NOMO-1 treated with DMSO at 0.1 percent for 48 hours (cell line): ENCODE data around the gene TM9SF4.
"Not testable (repeated sequence)": the region's sequence is repeated elsewhere in the genome, so short reads cannot be mapped to it uniquely, and the experiment has no call there.

ENCODE experiments used
- DNase-seq: peaks from one replicate; lab custom pipeline; 2025; ENCODE audit not compliant: unreplicated experiment; lab: John Stamatoyannopoulos, UW

Gene TM9SF4

DNA sequence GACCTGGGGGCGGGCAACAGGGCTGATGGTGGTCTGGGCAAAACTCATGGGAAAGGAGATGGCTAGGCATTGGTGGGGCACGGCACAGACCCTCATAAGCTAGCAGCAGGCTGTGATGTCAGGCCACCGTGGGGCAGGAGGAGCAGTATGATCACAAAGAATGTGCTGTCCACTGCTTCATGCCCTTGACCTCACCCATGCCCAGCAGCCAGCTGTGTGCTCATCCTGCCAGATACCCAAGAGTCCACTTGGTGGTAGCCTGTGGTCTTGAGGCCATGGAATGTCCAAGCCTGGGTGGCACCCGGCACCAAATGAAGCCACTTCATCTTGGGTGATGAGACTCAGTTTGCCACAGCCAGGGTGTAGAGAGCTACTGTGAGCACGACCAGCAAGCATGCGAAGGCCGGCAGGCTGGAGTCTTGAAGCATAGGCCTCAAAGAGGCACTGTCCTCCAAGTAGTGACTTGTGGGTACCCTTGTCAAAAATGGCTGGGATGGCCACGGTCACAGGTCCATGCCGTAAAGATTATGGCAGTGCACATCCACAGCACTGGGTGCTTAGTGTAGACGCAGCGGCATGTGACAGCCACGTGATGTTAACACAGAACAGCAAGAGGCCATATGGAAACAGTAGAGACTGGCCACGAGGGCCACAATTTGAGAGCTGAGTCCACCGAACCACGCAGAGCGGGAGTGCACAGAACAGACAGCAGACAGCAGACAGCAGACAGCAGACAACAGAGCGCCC, 79.0 kb downstream of the TM9SF4 start:
- DNase-seq, result no peak

GRCh38 chr20:32189123-32189410, 79.6 kb downstream of the TM9SF4 start:
- DNase-seq, result no peak

- DNase-seq, result no peak
Measured at GRCh38 chr20:32189691-32190615, 80.4 kb downstream of the TM9SF4 start.

GRCh38 chr20:32190616-32191415, 81.3 kb downstream of the TM9SF4 start:
- no peak for DNase-seq

GRCh38 chr20:32191422-32191821, 81.9 kb downstream of the TM9SF4 start:
- no peak for DNase-seq

- no peak for DNase-seq
Measured at GRCh38 chr20:32191873-32192272, 82.4 kb downstream of the TM9SF4 start.

- DNase-seq, result no peak
Measured at GRCh38 chr20:32192698-32193097, 83.2 kb downstream of the TM9SF4 start.

GRCh38 chr20:32193336-32193735, 83.8 kb downstream of the TM9SF4 start:
- DNase-seq, result not testable (repeated sequence)

DNA sequence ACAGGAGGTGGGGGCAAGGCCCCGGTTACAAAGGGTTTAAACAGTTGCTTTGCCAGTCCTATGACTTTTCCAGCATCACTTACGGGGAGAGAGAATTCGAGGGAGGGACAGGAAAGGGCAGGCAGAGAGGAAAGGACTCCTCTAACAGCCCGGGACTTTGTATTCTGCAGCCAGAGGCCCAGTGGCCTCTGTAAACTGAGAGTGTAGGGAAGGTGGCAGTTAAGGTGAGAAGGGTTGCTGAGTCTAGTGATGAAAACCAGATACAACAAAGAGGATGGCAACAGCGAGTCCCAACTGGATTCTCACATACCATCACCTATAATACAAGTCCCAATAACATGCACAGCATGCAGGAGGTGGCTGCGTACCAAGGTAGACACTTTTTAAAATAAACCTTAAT, 84.5 kb downstream of the TM9SF4 start:
- no peak for DNase-seq

DNA sequence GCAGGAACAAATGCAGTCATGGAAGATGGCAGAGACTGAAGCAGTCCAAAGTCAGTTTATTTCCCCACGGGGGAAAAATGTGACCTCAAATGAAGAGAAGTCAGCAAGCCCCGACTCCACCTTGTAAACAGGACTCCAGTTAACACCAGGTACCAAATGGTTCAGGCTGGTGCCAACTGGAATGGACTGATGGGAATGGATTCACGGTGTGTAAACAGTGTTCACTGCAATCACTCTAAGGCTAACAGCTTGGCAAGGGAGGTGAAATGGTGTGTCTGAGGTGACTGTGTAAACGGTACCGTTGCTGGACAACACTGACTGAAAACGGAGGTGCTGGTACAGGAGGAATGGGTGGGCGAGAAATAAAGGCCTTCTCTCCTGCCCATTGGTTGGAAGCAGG, 86.1 kb downstream of the TM9SF4 start:
- DNase-seq, result no peak

DNA sequence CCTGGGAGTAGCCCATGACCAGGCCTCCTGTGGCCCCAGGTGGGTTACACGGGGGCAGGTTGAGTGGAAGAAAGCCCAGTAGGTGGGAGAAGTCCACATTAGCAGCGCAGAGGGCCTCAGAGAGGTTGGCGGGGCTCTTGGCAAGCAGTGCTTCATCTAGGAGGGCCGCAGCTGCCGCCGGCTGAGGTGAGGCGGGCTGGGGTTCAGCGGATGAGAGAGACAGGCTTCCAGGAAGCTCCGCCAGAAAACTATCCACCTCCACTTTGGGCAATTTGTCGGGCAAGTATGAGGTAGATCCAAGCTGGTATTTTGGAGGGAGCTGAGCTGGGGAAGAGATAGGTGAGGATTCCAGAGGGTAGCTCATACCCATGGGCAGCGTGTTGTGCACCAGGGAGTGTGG, 87.1 kb downstream of the TM9SF4 start:
- DNase-seq, result not testable (repeated sequence)

- not testable (repeated sequence) for DNase-seq
Measured at GRCh38 chr20:32197136-32197535, 87.6 kb downstream of the TM9SF4 start.

DNA sequence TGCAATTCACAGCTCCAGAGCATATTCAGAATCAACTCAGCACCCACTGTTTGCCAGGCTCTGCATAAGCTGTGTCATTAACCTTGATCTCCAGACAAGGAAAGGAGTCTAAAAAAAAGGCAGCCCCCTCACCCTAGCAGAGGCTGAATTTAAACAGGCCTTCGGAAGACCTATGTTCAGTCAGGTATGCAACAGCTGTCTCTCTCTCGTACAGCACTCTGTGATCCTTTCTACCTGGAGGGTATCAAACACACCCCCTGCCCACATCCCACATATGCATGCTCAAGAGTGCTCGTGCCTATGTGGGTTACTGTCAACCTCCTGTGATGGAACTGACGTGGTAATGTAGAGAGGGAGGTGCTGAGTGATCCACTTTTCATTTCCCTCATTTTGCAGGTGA, 89.5 kb downstream of the TM9SF4 start:
- DNase-seq, result no peak

GRCh38 chr20:32201296-32201976, 91.9 kb downstream of the TM9SF4 start:
- no peak for DNase-seq

DNA sequence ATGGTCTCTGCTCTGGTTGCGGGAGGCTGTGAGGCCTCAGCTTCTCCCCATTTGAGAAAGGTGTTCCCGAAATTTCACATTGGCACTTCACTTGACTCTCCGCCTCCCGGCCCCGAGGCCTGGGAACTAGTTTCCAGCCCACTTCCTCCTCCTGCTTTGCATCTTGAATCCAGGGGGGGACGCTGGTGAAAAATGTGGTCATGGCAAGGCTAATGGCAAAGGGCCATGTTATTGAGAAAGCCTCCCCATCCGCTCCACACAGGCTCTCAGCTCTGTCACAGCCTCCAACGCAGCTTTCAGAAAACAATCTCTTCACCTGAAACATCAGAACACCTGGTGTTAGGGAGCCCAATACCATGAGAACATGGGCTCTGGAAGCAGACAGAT, 92.5 kb downstream of the TM9SF4 start:
- no peak for DNase-seq

- no peak for DNase-seq
Measured at GRCh38 chr20:32203356-32204204, 94.1 kb downstream of the TM9SF4 start.

DNA sequence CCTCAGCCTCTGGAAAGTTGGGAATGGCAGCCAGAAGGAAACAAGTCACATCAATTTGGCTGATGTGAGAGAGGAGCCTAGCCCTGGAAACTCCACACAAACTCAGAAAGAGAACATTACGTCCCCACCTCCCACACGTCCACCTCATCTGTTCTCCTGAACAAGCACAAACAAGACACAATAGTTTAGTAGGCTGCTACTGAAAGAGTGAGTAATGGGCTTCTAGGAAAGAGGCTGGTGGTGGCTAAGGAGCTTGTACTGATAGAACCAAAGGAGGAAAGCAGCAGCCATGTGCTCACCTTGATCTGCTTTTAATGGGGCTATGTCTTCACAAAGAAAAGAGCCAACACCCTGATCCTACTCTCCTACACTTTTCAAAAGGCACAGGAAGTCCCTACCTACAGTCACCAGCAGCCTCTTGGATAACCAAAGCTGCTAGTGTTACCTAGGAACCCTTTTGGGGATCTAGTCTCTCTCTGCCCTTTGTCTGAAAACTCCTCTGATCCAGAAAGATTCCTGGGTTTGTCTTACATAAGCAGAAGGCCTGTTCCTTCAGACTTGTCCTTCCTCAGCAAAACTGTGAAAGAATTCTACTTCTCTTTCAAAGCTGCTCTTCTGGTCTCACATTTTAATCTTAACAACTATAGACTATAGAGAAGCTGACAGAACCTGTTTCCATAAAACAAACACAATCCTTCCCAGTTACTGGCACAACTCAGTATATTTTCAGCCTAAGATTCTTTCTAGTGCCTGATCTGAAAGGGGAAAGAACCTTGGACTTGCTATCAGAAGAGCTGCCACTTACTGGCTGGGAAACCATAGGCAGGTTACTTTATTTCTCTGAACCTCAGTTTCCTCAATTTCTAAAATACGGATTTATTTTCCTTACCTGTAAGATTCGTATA, 94.9 kb downstream of the TM9SF4 start:
- no peak for DNase-seq

DNA sequence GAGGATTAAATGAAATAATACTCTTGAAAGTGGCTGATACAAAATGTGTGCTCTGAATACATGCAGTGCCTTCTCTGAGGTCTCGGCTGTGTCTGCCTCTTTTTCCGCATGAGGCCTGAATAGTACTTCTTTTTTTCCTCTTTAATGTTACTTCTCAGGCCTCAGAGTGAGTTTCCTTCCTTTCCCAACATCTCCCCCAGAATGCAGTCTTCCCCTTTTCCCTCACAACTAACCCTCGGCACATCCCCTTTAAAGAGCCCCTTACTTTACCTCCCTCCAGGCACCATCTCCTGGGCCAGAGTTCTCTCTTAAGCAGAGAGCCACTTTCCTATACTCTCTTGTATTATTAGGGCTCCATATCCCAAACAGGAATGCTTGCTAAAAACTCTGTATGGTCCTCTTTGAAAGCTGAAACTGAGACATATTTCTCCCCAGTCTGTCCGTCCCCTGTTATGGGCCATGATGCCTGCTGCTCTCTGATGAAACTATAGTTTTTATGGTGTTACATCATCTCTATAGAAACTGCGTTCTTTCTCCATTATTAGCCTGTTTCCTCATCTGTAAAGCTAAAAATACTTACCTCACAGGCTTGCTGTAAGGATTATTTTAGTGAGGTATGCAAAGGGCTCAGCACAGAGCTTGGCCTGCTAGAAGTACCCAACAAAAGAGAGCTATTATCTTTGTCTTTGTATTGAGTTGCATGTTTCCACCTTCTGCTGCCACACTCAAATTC, 95.8 kb downstream of the TM9SF4 start:
- peak; percentile 93 for DNase-seq
